SK-N-SH treated with all-trans-retinoic acid at 6 μM for 48 hours (cell line): ENCODE measurements around the gene ITGBL1.

Experiments used
- ATAC-seq: fragments of 200-7000 bp; cut with Tn5 transposase; 3 replicates; pipeline ENCODE4 v1.9.1; 2020; ENCODE audit warnings: mild to moderate bottlenecking, moderate library complexity
- ARNTL ChIP-seq: fragments of 450-650 bp; formaldehyde crosslinking; IDR thresholded peaks from 2 replicates; pipeline ENCODE4 v1.5.0; 2020; ENCODE audit warnings: low read depth, mild to moderate bottlenecking, moderate library complexity, borderline replicate concordance
- BACH2 ChIP-seq: fragments of 250-450 bp; sonication (Bioruptor Pico); IDR thresholded peaks from 2 replicates; pipeline ENCODE4 v1.9.0; 2021; ENCODE audit warnings: mild to moderate bottlenecking, borderline replicate concordance
- ESRRG ChIP-seq: fragments of 250-450 bp; sonication (Bioruptor Pico); IDR thresholded peaks from 2 replicates; pipeline ENCODE4 v1.6.1; 2021; ENCODE audit warnings: mild to moderate bottlenecking
- GLIS3 ChIP-seq: fragments of 250-450 bp; sonication (Bioruptor Pico); IDR thresholded peaks from 2 replicates; pipeline ENCODE4 v1.5.0; 2020; ENCODE audit warnings: mild to moderate bottlenecking, moderate library complexity
- ISL1 ChIP-seq: fragments of 250-450 bp; sonication (Bioruptor Pico); IDR thresholded peaks from 2 replicates; pipeline ENCODE4 v2.1.2; 2022; ENCODE audit warnings: mild to moderate bottlenecking, moderate library complexity
- OSR1 ChIP-seq: fragments of 250-450 bp; sonication (Bioruptor Pico); IDR thresholded peaks from 2 replicates; pipeline ENCODE4 v1.8.0; 2022; ENCODE audit warnings: moderate library complexity, mild to moderate bottlenecking, inconsistent platforms
- RARB ChIP-seq: fragments of 250-450 bp; sonication (Bioruptor Pico); IDR thresholded peaks from 2 replicates; pipeline ENCODE4 v1.8.0; 2021; ENCODE audit warnings: mild to moderate bottlenecking, moderate library complexity
- SNAI2 ChIP-seq: fragments of 250-450 bp; sonication (Bioruptor Pico); IDR thresholded peaks from 2 replicates; pipeline ENCODE4 v1.5.0; 2020; ENCODE audit warnings: mild to moderate bottlenecking, moderate library complexity
- TOX ChIP-seq: fragments of 250-450 bp; sonication (Bioruptor Pico); IDR thresholded peaks from 2 replicates; pipeline ENCODE4 v1.8.0; 2021; ENCODE audit warnings: mild to moderate bottlenecking, moderate library complexity, borderline replicate concordance
- ZC3H10 ChIP-seq: fragments of 250-450 bp; sonication (Bioruptor Pico); IDR thresholded peaks from 2 replicates; pipeline ENCODE4 v1.5.1; 2021; ENCODE audit warnings: mild to moderate bottlenecking, moderate library complexity
- ZFP3 ChIP-seq: fragments of 250-450 bp; sonication (Bioruptor Pico); IDR thresholded peaks from 2 replicates; pipeline ENCODE4 v1.5.0; 2020; ENCODE audit warnings: mild to moderate bottlenecking, moderate library complexity
- ZFP30 ChIP-seq: fragments of 450-650 bp; formaldehyde crosslinking; IDR thresholded peaks from 2 replicates; pipeline ENCODE4 v1.5.0; 2022; ENCODE audit warnings: mild to moderate bottlenecking, moderate library complexity
- ZNF70 ChIP-seq: fragments of 450-650 bp; formaldehyde crosslinking; IDR thresholded peaks from 2 replicates; pipeline ENCODE4 v1.5.0; 2020; ENCODE audit warnings: mild to moderate bottlenecking, moderate library complexity
- ZNF8 ChIP-seq: fragments of 450-650 bp; formaldehyde crosslinking; IDR thresholded peaks from 2 replicates; pipeline ENCODE4 v1.5.0; 2020; ENCODE audit warnings: mild to moderate bottlenecking, moderate library complexity
- TF ChIP-seq, protein P1 (sequence below): fragments of 250-450 bp; sonication (Bioruptor Pico); IDR thresholded peaks from 2 replicates; pipeline ENCODE4 v1.8.0; 2021; ENCODE audit warnings: low read depth, mild to moderate bottlenecking, moderate library complexity, borderline replicate concordance
- TF ChIP-seq, protein P2 (sequence below): fragments of 250-450 bp; sonication (Bioruptor Pico); IDR thresholded peaks from 2 replicates; pipeline ENCODE4 v1.5.1; 2020; ENCODE audit warnings: low read depth, mild to moderate bottlenecking, moderate library complexity
- TF ChIP-seq, protein P3 (sequence below): fragments of 250-450 bp; sonication (Bioruptor Pico); IDR thresholded peaks from 2 replicates; pipeline ENCODE4 v1.5.0; 2020; ENCODE audit warnings: mild to moderate bottlenecking, moderate library complexity
- TF ChIP-seq, protein P4 (sequence below): fragments of 250-450 bp; sonication (Bioruptor Pico); IDR thresholded peaks from 2 replicates; pipeline ENCODE4 v1.5.1; 2021; ENCODE audit warnings: mild to moderate bottlenecking, moderate library complexity
- TF ChIP-seq, protein P5 (sequence below): fragments of 250-450 bp; sonication (Bioruptor Pico); IDR thresholded peaks from 2 replicates; pipeline ENCODE4 v1.8.0; 2020; ENCODE audit warnings: mild to moderate bottlenecking, moderate library complexity, borderline replicate concordance

The ITGBL1 gene

DNA sequence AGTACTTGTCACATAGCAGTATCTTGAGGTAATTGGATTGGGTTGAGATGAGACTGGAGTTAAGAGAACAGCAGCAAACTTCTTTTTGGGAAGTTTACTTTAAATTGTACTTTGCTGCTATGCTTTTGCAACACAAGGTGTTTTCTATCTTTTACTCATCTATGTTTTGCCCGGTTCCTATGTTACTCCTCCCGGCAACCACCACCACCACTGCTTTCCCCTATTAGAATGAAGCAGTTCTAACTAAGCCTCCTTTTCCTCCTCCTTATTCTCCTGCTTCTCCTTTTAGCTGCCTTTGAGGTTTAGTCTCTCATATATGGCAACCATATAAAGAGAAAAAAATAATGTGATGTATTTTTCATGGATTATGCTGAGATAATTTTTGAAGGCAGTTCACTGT, 233.5 kb downstream of the ITGBL1 start (continued):
- TF ChIP-seq, protein P1, sequence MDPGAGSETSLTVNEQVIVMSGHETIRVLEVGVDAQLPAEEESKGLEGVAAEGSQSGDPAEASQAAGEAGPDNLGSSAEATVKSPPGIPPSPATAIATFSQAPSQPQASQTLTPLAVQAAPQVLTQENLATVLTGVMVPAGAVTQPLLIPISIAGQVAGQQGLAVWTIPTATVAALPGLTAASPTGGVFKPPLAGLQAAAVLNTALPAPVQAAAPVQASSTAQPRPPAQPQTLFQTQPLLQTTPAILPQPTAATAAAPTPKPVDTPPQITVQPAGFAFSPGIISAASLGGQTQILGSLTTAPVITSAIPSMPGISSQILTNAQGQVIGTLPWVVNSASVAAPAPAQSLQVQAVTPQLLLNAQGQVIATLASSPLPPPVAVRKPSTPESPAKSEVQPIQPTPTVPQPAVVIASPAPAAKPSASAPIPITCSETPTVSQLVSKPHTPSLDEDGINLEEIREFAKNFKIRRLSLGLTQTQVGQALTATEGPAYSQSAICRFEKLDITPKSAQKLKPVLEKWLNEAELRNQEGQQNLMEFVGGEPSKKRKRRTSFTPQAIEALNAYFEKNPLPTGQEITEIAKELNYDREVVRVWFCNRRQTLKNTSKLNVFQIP (CRISPR knock-in tag): no peak
- TF ChIP-seq, protein P2, sequence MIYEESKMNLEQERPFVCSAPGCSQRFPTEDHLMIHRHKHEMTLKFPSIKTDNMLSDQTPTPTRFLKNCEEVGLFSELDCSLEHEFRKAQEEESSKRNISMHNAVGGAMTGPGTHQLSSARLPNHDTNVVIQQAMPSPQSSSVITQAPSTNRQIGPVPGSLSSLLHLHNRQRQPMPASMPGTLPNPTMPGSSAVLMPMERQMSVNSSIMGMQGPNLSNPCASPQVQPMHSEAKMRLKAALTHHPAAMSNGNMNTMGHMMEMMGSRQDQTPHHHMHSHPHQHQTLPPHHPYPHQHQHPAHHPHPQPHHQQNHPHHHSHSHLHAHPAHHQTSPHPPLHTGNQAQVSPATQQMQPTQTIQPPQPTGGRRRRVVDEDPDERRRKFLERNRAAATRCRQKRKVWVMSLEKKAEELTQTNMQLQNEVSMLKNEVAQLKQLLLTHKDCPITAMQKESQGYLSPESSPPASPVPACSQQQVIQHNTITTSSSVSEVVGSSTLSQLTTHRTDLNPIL: no peak
- no peak for TF ChIP-seq RARB

DNA sequence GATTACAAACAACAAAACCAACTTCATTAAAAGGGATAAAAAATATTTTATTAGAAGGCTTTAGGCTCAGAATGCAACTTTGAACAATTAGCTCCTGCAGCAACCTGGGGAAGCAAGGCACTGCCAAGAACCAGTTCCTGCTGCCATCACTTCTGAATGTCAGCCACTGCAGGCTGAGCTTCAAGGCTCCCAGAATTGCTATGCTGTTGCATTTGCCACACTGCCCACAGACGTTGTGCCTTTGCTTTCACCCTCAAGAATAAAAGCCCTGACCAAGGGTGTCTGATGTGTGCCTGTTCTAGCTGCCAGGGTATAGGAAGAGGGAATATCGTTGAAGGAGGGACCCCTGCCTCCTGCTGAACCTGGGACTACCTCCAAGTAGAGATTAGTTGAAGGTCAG, 238.4 kb downstream of the ITGBL1 start:
- TF ChIP-seq TOX (no peak), ISL1 (CRISPR knock-in tag) (no peak), ARNTL (no peak), GLIS3 (CRISPR knock-in tag) (no peak), BACH2 (no peak), ESRRG (CRISPR knock-in tag) (no peak), SNAI2 (CRISPR knock-in tag) (no peak), ZFP30 (CRISPR knock-in tag) (no peak), ZNF8 (no peak), ZNF70 (CRISPR knock-in tag) (no peak), ZC3H10 (CRISPR knock-in tag) (no peak)
- TF ChIP-seq, protein P3, sequence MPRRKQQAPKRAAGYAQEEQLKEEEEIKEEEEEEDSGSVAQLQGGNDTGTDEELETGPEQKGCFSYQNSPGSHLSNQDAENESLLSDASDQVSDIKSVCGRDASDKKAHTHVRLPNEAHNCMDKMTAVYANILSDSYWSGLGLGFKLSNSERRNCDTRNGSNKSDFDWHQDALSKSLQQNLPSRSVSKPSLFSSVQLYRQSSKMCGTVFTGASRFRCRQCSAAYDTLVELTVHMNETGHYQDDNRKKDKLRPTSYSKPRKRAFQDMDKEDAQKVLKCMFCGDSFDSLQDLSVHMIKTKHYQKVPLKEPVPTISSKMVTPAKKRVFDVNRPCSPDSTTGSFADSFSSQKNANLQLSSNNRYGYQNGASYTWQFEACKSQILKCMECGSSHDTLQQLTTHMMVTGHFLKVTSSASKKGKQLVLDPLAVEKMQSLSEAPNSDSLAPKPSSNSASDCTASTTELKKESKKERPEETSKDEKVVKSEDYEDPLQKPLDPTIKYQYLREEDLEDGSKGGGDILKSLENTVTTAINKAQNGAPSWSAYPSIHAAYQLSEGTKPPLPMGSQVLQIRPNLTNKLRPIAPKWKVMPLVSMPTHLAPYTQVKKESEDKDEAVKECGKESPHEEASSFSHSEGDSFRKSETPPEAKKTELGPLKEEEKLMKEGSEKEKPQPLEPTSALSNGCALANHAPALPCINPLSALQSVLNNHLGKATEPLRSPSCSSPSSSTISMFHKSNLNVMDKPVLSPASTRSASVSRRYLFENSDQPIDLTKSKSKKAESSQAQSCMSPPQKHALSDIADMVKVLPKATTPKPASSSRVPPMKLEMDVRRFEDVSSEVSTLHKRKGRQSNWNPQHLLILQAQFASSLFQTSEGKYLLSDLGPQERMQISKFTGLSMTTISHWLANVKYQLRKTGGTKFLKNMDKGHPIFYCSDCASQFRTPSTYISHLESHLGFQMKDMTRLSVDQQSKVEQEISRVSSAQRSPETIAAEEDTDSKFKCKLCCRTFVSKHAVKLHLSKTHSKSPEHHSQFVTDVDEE (CRISPR knock-in tag): no peak
- no peak for ATAC-seq

DNA sequence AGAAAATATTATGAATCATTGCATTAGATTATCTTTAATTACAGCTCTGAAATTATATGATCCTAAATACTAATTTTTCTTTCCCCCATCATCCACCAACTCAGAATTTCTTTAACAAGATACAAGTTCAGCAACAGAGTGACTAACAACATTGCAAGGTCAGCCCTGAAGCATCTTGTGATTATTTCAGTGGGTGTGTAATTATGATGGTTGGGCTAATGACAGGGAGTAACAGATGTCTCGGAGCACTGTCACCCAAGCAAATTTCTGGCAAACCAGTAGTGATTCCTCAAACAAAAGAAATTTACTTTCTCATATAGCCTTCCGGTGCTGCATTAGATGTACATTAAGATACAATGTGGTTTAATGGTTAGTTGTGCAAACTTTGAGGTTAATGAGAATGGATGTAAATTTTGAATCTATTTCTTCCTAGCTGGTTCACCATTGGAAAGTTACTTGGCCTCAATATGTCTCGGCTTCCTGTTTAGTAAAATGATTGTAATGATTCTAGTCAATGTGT, 238.9 kb downstream of the ITGBL1 start:
- no peak for ATAC-seq

More for the DNA sequence above, 238.9 kb downstream of the ITGBL1 start:
- TF ChIP-seq SNAI2 (CRISPR knock-in tag): no peak
- TF ChIP-seq, protein P4, sequence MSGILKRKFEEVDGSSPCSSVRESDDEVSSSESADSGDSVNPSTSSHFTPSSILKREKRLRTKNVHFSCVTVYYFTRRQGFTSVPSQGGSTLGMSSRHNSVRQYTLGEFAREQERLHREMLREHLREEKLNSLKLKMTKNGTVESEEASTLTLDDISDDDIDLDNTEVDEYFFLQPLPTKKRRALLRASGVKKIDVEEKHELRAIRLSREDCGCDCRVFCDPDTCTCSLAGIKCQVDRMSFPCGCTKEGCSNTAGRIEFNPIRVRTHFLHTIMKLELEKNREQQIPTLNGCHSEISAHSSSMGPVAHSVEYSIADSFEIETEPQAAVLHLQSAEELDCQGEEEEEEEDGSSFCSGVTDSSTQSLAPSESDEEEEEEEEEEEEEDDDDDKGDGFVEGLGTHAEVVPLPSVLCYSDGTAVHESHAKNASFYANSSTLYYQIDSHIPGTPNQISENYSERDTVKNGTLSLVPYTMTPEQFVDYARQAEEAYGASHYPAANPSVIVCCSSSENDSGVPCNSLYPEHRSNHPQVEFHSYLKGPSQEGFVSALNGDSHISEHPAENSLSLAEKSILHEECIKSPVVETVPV (CRISPR knock-in tag): no peak
- TF ChIP-seq OSR1 (CRISPR knock-in tag): no peak
- TF ChIP-seq, protein P3 (CRISPR knock-in tag): no peak
- TF ChIP-seq, protein P1 (CRISPR knock-in tag): no peak
- no peak for TF ChIP-seq ZNF70 (CRISPR knock-in tag)
- TF ChIP-seq, protein P5, sequence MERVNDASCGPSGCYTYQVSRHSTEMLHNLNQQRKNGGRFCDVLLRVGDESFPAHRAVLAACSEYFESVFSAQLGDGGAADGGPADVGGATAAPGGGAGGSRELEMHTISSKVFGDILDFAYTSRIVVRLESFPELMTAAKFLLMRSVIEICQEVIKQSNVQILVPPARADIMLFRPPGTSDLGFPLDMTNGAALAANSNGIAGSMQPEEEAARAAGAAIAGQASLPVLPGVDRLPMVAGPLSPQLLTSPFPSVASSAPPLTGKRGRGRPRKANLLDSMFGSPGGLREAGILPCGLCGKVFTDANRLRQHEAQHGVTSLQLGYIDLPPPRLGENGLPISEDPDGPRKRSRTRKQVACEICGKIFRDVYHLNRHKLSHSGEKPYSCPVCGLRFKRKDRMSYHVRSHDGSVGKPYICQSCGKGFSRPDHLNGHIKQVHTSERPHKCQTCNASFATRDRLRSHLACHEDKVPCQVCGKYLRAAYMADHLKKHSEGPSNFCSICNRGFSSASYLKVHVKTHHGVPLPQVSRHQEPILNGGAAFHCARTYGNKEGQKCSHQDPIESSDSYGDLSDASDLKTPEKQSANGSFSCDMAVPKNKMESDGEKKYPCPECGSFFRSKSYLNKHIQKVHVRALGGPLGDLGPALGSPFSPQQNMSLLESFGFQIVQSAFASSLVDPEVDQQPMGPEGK (CRISPR knock-in tag): no peak
- TF ChIP-seq ZFP30 (CRISPR knock-in tag): no peak
- no peak for TF ChIP-seq ESRRG (CRISPR knock-in tag)
- no peak for TF ChIP-seq ZFP3 (CRISPR knock-in tag)
- TF ChIP-seq GLIS3 (CRISPR knock-in tag): no peak
- TF ChIP-seq, all 23 proteins: peak for 0
